ENCODE measurements around the gene AP4S1. TPM values are rescaled to one million over a fixed set of nuclear protein-coding genes. Genes with fewer than 3 reads are reported as not detected.
A peak's percentile ranks its signal among the peaks of the same experiment; 100 is the strongest.
"Not testable (repeated sequence)": the region's sequence is repeated elsewhere in the genome, so short reads cannot be mapped to it uniquely, and the experiment has no call there.

Gene AP4S1
- total RNA-seq, 2 donors from 2014 or later: 7.6 to 11.1 TPM

- WGBS, 2 experiments (ENCODE audit: insufficient coverage in 1 of 2, insufficient read length in 1 of 2): 87 to 90% methylated on average over 2 to 7 of the region's 7 CpGs
Observed at GRCh38 chr14:31051023-31051422, 25.6 kb downstream of the AP4S1 start.

DNA sequence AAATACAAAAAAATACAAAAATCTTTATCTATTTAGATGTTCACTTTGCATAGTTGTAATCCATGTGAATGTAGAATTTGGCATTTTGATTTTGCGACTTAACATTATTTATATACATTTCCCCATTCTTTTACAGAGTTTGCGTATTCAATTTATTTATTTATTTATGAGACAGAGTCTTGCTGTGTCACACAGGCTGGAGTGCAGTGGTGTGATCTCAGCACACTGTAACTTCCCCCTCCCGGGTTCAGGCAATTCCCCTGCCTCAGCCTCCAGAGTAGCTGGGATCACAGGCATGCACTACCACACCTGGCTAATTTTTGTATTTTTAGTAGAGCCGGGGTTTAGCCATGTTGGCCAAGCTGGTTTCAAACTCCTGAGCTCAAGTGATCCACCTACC, 26.1 kb downstream of the AP4S1 start:
- Histone ChIP-seq H3K27ac (ENCODE audit: low read depth, low read length) (no peak overlapping the region), H3K9ac (ENCODE audit: extremely low read depth, low read length, poor library complexity, severe bottlenecking) (no peak overlapping the region), H3K4me3 (ENCODE audit: low read length) (no peak overlapping the region), H3K36me3 (ENCODE audit: control insufficient read depth, insufficient read depth, low read length) (no peaks in the 10 kb centered on the region), H3K9me3 (ENCODE audit: control insufficient read depth, low read length) (no peaks in the 10 kb centered on the region), H3K27me3 (ENCODE audit: control insufficient read depth, insufficient read depth, low read length, poor library complexity, severe bottlenecking) (no peaks in the 10 kb centered on the region), H3K4me1 (ENCODE audit: control insufficient read depth, insufficient read depth, low read length) (no peaks in the 10 kb centered on the region)
- Mint-ChIP-seq H3K27me3 (ENCODE audit: insufficient read depth) (no peaks in the 10 kb centered on the region), H3K36me3 (ENCODE audit: low read depth) (peaks cover 9% of the 10 kb centered on the region), H3K9me3 (no peaks in the 10 kb centered on the region), H3K4me3 (no peak overlapping the region), H3K4me1 (peaks cover 6% of the 10 kb centered on the region), H3K27ac (no peak overlapping the region)
- TF ChIP-seq, protein P1, sequence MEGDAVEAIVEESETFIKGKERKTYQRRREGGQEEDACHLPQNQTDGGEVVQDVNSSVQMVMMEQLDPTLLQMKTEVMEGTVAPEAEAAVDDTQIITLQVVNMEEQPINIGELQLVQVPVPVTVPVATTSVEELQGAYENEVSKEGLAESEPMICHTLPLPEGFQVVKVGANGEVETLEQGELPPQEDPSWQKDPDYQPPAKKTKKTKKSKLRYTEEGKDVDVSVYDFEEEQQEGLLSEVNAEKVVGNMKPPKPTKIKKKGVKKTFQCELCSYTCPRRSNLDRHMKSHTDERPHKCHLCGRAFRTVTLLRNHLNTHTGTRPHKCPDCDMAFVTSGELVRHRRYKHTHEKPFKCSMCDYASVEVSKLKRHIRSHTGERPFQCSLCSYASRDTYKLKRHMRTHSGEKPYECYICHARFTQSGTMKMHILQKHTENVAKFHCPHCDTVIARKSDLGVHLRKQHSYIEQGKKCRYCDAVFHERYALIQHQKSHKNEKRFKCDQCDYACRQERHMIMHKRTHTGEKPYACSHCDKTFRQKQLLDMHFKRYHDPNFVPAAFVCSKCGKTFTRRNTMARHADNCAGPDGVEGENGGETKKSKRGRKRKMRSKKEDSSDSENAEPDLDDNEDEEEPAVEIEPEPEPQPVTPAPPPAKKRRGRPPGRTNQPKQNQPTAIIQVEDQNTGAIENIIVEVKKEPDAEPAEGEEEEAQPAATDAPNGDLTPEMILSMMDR (conservative IDR thresholded peaks at IDR 0.05): no peak
- WGBS, 2 experiments (ENCODE audit: insufficient coverage in 1 of 2, insufficient read length in 1 of 2): 96 to 100% methylated on average over 2 to 3 of the region's 4 CpGs
- no peak for DNase-seq

More at GRCh38 chr14:31051023-31051422, 25.6 kb downstream of the AP4S1 start:
- Histone ChIP-seq H3K9ac (ENCODE audit: extremely low read depth, low read length, poor library complexity, severe bottlenecking) (no peak overlapping the region), H3K9me3 (ENCODE audit: control insufficient read depth, low read length) (no peaks in the 10 kb centered on the region), H3K4me3 (ENCODE audit: low read length) (no peak overlapping the region), H3K36me3 (ENCODE audit: control insufficient read depth, insufficient read depth, low read length) (no peaks in the 10 kb centered on the region), H3K27me3 (ENCODE audit: control insufficient read depth, insufficient read depth, low read length, poor library complexity, severe bottlenecking) (no peaks in the 10 kb centered on the region), H3K27ac (ENCODE audit: low read depth, low read length) (no peak overlapping the region), H3K4me1 (ENCODE audit: control insufficient read depth, insufficient read depth, low read length) (no peaks in the 10 kb centered on the region)
- Mint-ChIP-seq H3K27ac (peak overlapping the region; percentile 37), H3K4me1 (peaks cover 6% of the 10 kb centered on the region), H3K27me3 (ENCODE audit: insufficient read depth) (no peaks in the 10 kb centered on the region), H3K4me3 (no peak overlapping the region), H3K9me3 (no peaks in the 10 kb centered on the region), H3K36me3 (ENCODE audit: low read depth) (peaks cover 9% of the 10 kb centered on the region)
- TF ChIP-seq, protein P1 (conservative IDR thresholded peaks at IDR 0.05): no peak
- no peak for DNase-seq

- H3K4me1 Mint-ChIP-seq: not testable (repeated sequence)
Observed at GRCh38 chr14:31052905-31053586, 27.6 kb downstream of the AP4S1 start.

More at GRCh38 chr14:31052905-31053586, 27.6 kb downstream of the AP4S1 start:
- not testable (repeated sequence) for H3K9ac ChIP-seq (ENCODE audit: extremely low read depth, low read length, poor library complexity, severe bottlenecking); H3K36me3 ChIP-seq (ENCODE audit: control insufficient read depth, insufficient read depth, low read length); H3K4me3 ChIP-seq (ENCODE audit: low read length); H3K27me3 ChIP-seq (ENCODE audit: control insufficient read depth, insufficient read depth, low read length, poor library complexity, severe bottlenecking); H3K4me3 Mint-ChIP-seq; DNase-seq; H3K27ac ChIP-seq (ENCODE audit: low read depth, low read length); H3K36me3 Mint-ChIP-seq (ENCODE audit: low read depth); H3K9me3 ChIP-seq (ENCODE audit: control insufficient read depth, low read length); H3K9me3 Mint-ChIP-seq; H3K27me3 Mint-ChIP-seq (ENCODE audit: insufficient read depth); H3K4me1 ChIP-seq (ENCODE audit: control insufficient read depth, insufficient read depth, low read length)
- 91 to 97% methylated on average over 5 to 9 of the region's 9 CpGs for WGBS, 2 experiments (ENCODE audit: insufficient coverage in 1 of 2, insufficient read length in 1 of 2)
- H3K27ac Mint-ChIP-seq: peak overlapping the region; percentile 59
